Calu3 (cell line): ENCODE data around the gene SVOP. TPM values are rescaled to one million over a fixed set of nuclear protein-coding genes. Genes with fewer than 3 reads are reported as not detected.

Experiments used
- BruUV-seq: library from RNA; stranded (reverse); fragments of 400-500 nt; replicated peaks from 2 replicates; lab custom pipeline; 2021; lab: Mats Ljungman, UMichigan
- CTCF ChIA-PET: fragments of 300-600 bp; sonication (Branson Sonifier 250); formaldehyde crosslinking; loops from one replicate; lab custom pipeline; 2022; ENCODE audit warnings: antibody characterized with exemption; lab: Charles Lee
- DNase-seq: peaks from one replicate; pipeline ENCODE4 v3.0.0; 2022
- H3K27ac Mint-ChIP-seq: one replicate; pipeline ENCODE4 v1.8.0; 2022; ENCODE audit warnings: mixed read lengths; ENCODE audit not compliant: unreplicated experiment
- H3K27me3 Mint-ChIP-seq: one replicate; pipeline ENCODE4 v1.8.0; 2022; ENCODE audit warnings: mixed read lengths; ENCODE audit not compliant: unreplicated experiment
- H3K36me3 Mint-ChIP-seq: one replicate; pipeline ENCODE4 v1.8.0; 2022; ENCODE audit warnings: mild to moderate bottlenecking, moderate library complexity, mixed read lengths; ENCODE audit not compliant: insufficient read depth, unreplicated experiment
- H3K4me1 Mint-ChIP-seq: one replicate; pipeline ENCODE4 v1.8.0; 2022; ENCODE audit warnings: mild to moderate bottlenecking, low read depth, mixed read lengths; ENCODE audit not compliant: unreplicated experiment
- H3K4me3 Mint-ChIP-seq: one replicate; pipeline ENCODE4 v1.8.0; 2022; ENCODE audit warnings: mild to moderate bottlenecking, low read depth, moderate library complexity, mixed read lengths; ENCODE audit not compliant: unreplicated experiment
- H3K9me3 Mint-ChIP-seq: one replicate; pipeline ENCODE4 v1.8.0; 2022; ENCODE audit warnings: low read depth, mixed read lengths; ENCODE audit not compliant: unreplicated experiment
- intact Hi-C: fragments of 100-400 bp; cut with micrococcal nuclease; formaldehyde crosslinking; loops from one replicate; pipeline ENCODE4 v1.10.0; 2022; ENCODE audit not compliant: unreplicated experiment
- total RNA-seq: library from RNA; stranded (reverse); gene quantifications from 2 replicates; pipeline ENCODE4 v1.2.3, GENCODE V29; 2022
- TF ChIP-seq, protein P1 (sequence below): fragments of 200-600 bp; IDR thresholded peaks from one replicate; pipeline ENCODE4 v1.8.0; 2022; ENCODE audit warnings: antibody characterized with exemption; ENCODE audit not compliant: unreplicated experiment

SVOP gene
- total RNA-seq, 1 experiment from 2014 or later, result not detected

DNA sequence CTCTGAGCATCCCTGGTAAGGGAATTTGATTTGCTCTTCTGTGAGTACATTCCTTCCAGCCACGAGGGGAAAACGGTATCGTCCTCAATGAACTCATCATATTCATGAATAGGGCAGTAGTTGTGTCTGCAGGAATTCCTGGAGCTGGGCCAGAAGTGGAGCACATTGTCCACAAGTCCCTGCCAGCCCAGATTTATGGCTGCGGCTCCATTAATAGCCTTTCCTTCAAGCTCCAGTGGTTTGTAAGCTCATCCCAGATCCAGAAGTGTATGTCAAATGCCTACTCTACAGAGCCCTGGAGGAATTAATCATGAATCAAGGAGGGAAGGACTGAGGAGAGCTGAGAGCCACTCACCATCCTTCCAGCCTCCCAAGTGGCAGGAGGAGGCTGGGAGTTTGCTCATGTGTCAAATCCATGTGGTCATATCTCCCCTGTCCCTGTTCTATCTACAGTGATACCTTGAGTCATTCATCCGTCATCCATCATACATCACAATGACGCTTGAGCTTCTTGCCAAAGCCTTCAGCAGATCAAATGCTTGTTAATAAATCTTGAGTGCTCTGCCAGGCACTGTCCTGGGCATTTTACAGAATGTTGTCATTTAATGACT lies 65.5 kb downstream of the SVOP start:
- H3K4me1 Mint-ChIP-seq, result no peaks in the 10 kb centered on the region
- peaks cover 63% of the 10 kb centered on the region for H3K27me3 Mint-ChIP-seq
- intact Hi-C loops, result loop anchor here (10.0 kb wide), 1 partner anchor 131 kb away; no protein-coding TSS in a partner anchor
- no peaks in the 10 kb centered on the region for H3K9me3 Mint-ChIP-seq
- CTCF ChIA-PET, result interaction anchor here (0.5 kb wide), 1 partner anchor 30 kb away, joined by 11 read pairs; no protein-coding TSS in a partner anchor
- H3K4me3 Mint-ChIP-seq, result no peak overlapping the region
- no peak overlapping the region for H3K27ac Mint-ChIP-seq
- H3K36me3 Mint-ChIP-seq, result no peaks in the 10 kb centered on the region
- BruUV-seq, result no TSS peak
- TF ChIP-seq, protein P1, sequence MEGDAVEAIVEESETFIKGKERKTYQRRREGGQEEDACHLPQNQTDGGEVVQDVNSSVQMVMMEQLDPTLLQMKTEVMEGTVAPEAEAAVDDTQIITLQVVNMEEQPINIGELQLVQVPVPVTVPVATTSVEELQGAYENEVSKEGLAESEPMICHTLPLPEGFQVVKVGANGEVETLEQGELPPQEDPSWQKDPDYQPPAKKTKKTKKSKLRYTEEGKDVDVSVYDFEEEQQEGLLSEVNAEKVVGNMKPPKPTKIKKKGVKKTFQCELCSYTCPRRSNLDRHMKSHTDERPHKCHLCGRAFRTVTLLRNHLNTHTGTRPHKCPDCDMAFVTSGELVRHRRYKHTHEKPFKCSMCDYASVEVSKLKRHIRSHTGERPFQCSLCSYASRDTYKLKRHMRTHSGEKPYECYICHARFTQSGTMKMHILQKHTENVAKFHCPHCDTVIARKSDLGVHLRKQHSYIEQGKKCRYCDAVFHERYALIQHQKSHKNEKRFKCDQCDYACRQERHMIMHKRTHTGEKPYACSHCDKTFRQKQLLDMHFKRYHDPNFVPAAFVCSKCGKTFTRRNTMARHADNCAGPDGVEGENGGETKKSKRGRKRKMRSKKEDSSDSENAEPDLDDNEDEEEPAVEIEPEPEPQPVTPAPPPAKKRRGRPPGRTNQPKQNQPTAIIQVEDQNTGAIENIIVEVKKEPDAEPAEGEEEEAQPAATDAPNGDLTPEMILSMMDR, result no peak
- DNase-seq, result no peak

DNA sequence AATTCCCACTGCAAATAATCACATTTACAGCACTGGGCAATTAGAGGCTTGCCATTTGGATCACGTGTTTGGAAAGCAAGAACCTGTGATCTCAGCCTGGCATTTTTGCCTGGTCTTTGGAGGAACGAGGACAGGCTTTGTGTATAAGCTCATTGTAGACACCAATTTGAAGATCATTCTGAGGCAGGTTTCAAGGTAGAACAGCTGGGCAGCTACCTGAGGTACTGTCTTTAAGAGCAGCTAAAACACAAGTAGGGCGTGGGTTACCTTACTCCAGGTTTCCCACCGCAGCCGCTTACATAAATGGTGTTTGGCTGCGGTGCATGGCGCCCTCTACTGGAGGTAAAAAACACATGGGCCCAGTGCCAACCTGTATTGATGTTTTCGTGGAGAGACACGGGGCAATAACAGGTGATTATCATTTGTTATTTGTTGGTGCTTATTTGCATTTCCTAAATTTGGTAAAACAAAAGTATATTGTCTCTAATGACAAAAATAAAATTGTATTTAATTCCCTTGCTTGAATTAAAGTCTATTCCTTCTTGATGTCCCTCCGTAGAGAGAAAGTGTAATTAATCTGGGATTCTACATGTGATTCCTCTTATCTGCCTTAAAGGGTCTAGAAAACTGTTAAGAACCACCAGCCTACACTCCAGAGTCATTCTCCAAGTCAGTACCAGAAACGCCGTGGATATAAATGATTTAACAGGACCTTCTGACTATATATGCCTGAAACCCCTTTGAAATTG lies 69.7 kb downstream of the SVOP start:
- intact Hi-C loops, result loop anchor here (1.0 to 10.0 kb wide), 4 partner anchors 67 to 389 kb away; partner anchors contain the start of genes ISCU and SART3
- CTCF ChIA-PET, result interaction anchor here (0.6 to 2.2 kb wide), 7 partner anchors 12 to 286 kb away, joined by 3 to 6 read pairs (median 5); partner anchors contain the start of gene SSH1
- BruUV-seq, result no TSS peak
- DNase-seq, result peak; percentile 81
- H3K36me3 Mint-ChIP-seq, result no peaks in the 10 kb centered on the region
- TF ChIP-seq, protein P1, result peak; percentile 87
- peaks cover 6% of the 10 kb centered on the region for H3K9me3 Mint-ChIP-seq
- H3K27me3 Mint-ChIP-seq, result peaks cover 36% of the 10 kb centered on the region
- no peak overlapping the region for H3K4me3 Mint-ChIP-seq
- H3K27ac Mint-ChIP-seq, result no peak overlapping the region
- H3K4me1 Mint-ChIP-seq, result no peaks in the 10 kb centered on the region

DNA sequence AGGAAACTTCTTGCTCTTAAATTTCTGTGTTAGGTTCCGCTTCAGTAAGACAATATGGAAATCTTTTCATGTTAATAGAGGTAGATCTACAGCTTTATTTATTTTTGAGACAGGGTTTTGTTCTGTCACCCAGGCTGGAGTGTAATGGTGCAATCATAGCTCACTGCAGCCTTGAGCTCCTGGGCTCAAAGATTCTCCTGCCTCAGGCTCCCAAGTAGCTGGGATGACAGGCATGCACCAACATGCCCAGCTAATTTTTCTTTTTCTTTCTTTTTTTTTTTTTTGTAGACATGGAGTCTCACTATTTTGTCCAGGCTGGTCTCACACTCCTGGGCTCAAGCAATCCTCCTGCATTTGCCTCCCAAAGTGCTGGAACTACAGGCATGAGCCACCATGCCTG lies 70.9 kb downstream of the SVOP start:
- CTCF ChIA-PET, result interaction anchor here (0.6 to 2.2 kb wide), 7 partner anchors 11 to 1415 kb away, joined by 3 to 6 read pairs (median 3); partner anchors contain the start of gene SSH1
- Mint-ChIP-seq H3K27ac (no peak overlapping the region), H3K36me3 (no peaks in the 10 kb centered on the region), H3K4me1 (no peaks in the 10 kb centered on the region), H3K9me3 (peaks cover 6% of the 10 kb centered on the region), H3K27me3 (peaks cover 25% of the 10 kb centered on the region), H3K4me3 (no peak overlapping the region)
- no TSS peak for BruUV-seq
- intact Hi-C loops, result loop anchor here (2.0 to 10.0 kb wide), 3 partner anchors 125 to 388 kb away; partner anchors contain the start of genes ISCU and SART3
- DNase-seq, result no peak
- TF ChIP-seq, protein P1, result no peak

DNA sequence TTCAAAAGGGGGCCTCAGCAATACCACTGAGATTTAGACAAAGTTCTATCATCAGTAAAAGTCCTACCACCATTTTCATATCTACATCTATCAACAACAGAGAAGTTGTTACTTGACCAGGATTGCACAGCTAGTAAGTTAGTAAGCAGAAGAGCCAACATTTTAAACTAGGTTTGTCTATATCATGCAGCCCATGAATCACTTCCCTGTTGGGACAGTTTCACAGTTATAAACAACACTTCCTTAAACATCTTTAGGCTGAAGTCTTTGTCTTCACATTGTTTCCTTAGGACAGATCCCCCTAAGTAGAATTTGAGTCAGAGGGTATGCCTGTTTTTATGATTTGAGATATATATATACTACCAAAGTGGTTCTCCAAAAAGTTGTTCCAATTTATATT lies 72.5 kb downstream of the SVOP start:
- Mint-ChIP-seq H3K27ac (no peak overlapping the region), H3K4me1 (no peaks in the 10 kb centered on the region), H3K27me3 (peaks cover 9% of the 10 kb centered on the region), H3K9me3 (peaks cover 6% of the 10 kb centered on the region), H3K36me3 (no peaks in the 10 kb centered on the region), H3K4me3 (no peak overlapping the region)
- no TSS peak for BruUV-seq
- intact Hi-C loops, result no loop called here
- TF ChIP-seq, protein P1, result no peak
- CTCF ChIA-PET, result no interaction called here
- DNase-seq, result no peak
